H1 (cell line): ENCODE measurements around the gene SEL1L. TPM values are rescaled to one million over a fixed set of nuclear protein-coding genes. Genes with fewer than 3 reads are reported as not detected.

Experiments
- CTCF ChIA-PET: fragments of 300-600 bp; sonication (Branson Sonifier 250); formaldehyde crosslinking; loops from one replicate; lab custom pipeline; 2021; ENCODE audit not compliant: partially characterized antibody; lab: Charles Lee
- POLR2A ChIA-PET: fragments of 300-600 bp; sonication (Branson Sonifier 250); formaldehyde crosslinking; loops from one replicate; lab custom pipeline; 2021; ENCODE audit warnings: inconsistent platforms; ENCODE audit not compliant: partially characterized antibody; lab: Charles Lee
- DNase-seq, 2 experiments: peaks; one replicate each; pipeline versions ENCODE4 v3.0.0 to v3.0.0-alpha.2; 2010 to 2022; ENCODE audit warnings: low spot score in 2 of 2, low read depth in 1 of 2, mixed read lengths in 1 of 2
- FAIRE-seq: peaks from 2 replicates; lab custom pipeline; 2011; peaks lifted over from hg19 to GRCh38; lab: Jason Lieb, UNC
- H2AFZ ChIP-seq: 2 replicates; pipeline ENCODE4 v1.8.1; 2012; ENCODE audit warnings: low read length, inconsistent platforms
- H2AK5ac ChIP-seq: 2 replicates; pipeline ENCODE4 v1.6.1; 2013; ENCODE audit warnings: low read depth, low read length
- H2BK120ac ChIP-seq: replicated peaks from 2 replicates; pipeline ENCODE3; 2013; ENCODE audit warnings: low read depth, low read length, inconsistent platforms
- H2BK12ac ChIP-seq: 2 replicates; pipeline ENCODE4 v1.6.1; 2013; ENCODE audit warnings: low read depth, low read length
- H2BK15ac ChIP-seq: 2 replicates; pipeline ENCODE4 v1.6.1; 2013; ENCODE audit warnings: low read length
- H2BK20ac ChIP-seq: 2 replicates; pipeline ENCODE4 v1.6.1; 2013; ENCODE audit warnings: low read length
- H2BK5ac ChIP-seq: 2 replicates; pipeline ENCODE4 v1.6.1; 2013; ENCODE audit warnings: low read depth, low read length
- H3K14ac ChIP-seq: 2 replicates; pipeline ENCODE4 v1.6.1; 2013; ENCODE audit warnings: inconsistent platforms; ENCODE audit not compliant: insufficient read length
- H3K18ac ChIP-seq: 2 replicates; pipeline ENCODE4 v1.6.1; 2013; ENCODE audit warnings: low read length; ENCODE audit errors: extremely low read depth
- H3K23ac ChIP-seq: 2 replicates; pipeline ENCODE4 v1.6.1; 2013; ENCODE audit warnings: inconsistent platforms; ENCODE audit not compliant: insufficient read length
- H3K23me2 ChIP-seq: 2 replicates; pipeline ENCODE4 v1.6.1; 2013; ENCODE audit warnings: low read depth, low read length
- H3K27ac ChIP-seq: 2 replicates; pipeline ENCODE4 v1.6.1; 2011; ENCODE audit warnings: low read depth, low read length, inconsistent platforms
- H3K27me3 ChIP-seq, 4 experiments: replicated peaks in 1 of 4; 1 replicate in 1 of 4; 2 replicates in 3 of 4; pipeline versions ENCODE4 v1.6.1 to v1.8.1; 2011 to 2013; ENCODE audit warnings: low read length in 3 of 4, mild to moderate bottlenecking in 3 of 4, inconsistent platforms in 2 of 4, mixed read lengths in 2 of 4, moderate library complexity in 1 of 4; ENCODE audit not compliant: control insufficient read depth in 3 of 4, insufficient read depth in 3 of 4; ENCODE audit errors: extremely low read depth in 1 of 4
- H3K36me3 ChIP-seq, 4 experiments: 2 replicates each; pipeline versions ENCODE4 v1.6.1 to v1.8.1; 2011 to 2013; ENCODE audit warnings: mild to moderate bottlenecking in 4 of 4, low read length in 3 of 4, moderate library complexity in 2 of 4, control low read depth in 1 of 4, inconsistent platforms in 1 of 4; ENCODE audit not compliant: insufficient read depth in 4 of 4, control insufficient read depth in 2 of 4
- H3K4ac ChIP-seq: replicated peaks from 2 replicates; pipeline ENCODE3; 2013; ENCODE audit warnings: low read length, low read depth, mixed read lengths, inconsistent platforms; ENCODE audit not compliant: insufficient read length
- H3K4me1 ChIP-seq, 4 experiments: replicated peaks in 1 of 4; 1 replicate in 1 of 4; 2 replicates in 3 of 4; pipeline versions ENCODE4 v1.6.1 to v1.8.1; 2011 to 2013; ENCODE audit warnings: low read length in 3 of 4, inconsistent platforms in 2 of 4, mixed read lengths in 1 of 4; ENCODE audit not compliant: insufficient read depth in 4 of 4, control insufficient read depth in 3 of 4
- H3K4me2 ChIP-seq, 2 experiments: 2 replicates each; pipeline versions ENCODE4 v1.6.1 to v1.8.1; 2011 to 2013; ENCODE audit warnings: low read depth in 2 of 2, low read length in 2 of 2, control low read depth in 1 of 2, inconsistent platforms in 1 of 2, mild to moderate bottlenecking in 1 of 2; ENCODE audit not compliant: insufficient read depth in 1 of 2
- H3K4me3 ChIP-seq, 4 experiments: fragments of 200-600, 300-600 bp in 1 of 4; sonication (generic), shearing (Covaris generic), sonication (Bioruptor Twin) in 1 of 4; 2 replicates each; pipeline versions ENCODE4 v1.5.1 to v1.8.1; 2011 to 2016; ENCODE audit warnings: low read length in 4 of 4, low read depth in 3 of 4, control low read depth in 2 of 4, inconsistent platforms in 2 of 4, mild to moderate bottlenecking in 2 of 4, mixed read lengths in 1 of 4, moderate library complexity in 1 of 4; ENCODE audit not compliant: insufficient read depth in 2 of 4; ENCODE audit errors: extremely low read depth in 1 of 4
- H3K56ac ChIP-seq: replicated peaks from 2 replicates; pipeline ENCODE3; 2013; ENCODE audit warnings: low read depth, mild to moderate bottlenecking, mixed read lengths, low read length, inconsistent platforms; ENCODE audit not compliant: insufficient read length
- H3K79me1 ChIP-seq: 2 replicates; pipeline ENCODE4 v1.6.1; 2013; ENCODE audit warnings: low read depth, low read length, control low read depth
- H3K79me2 ChIP-seq, 2 experiments: 2 replicates each; pipeline versions ENCODE4 v1.6.1 to v1.8.1; 2012 to 2013; ENCODE audit warnings: low read length in 2 of 2, mild to moderate bottlenecking in 2 of 2, inconsistent platforms in 1 of 2; ENCODE audit not compliant: insufficient read depth in 2 of 2, control insufficient read depth in 1 of 2
- H3K9ac ChIP-seq, 4 experiments: replicated peaks in 1 of 4; 1 replicate in 1 of 4; 2 replicates in 3 of 4; pipeline versions ENCODE4 v1.6.1 to v1.8.1; 2011 to 2013; ENCODE audit warnings: low read depth in 3 of 4, low read length in 3 of 4, control low read depth in 2 of 4, mild to moderate bottlenecking in 2 of 4, moderate library complexity in 2 of 4, inconsistent platforms in 1 of 4; ENCODE audit errors: extremely low read depth in 1 of 4
- H3K9me3 ChIP-seq, 2 experiments: 2 replicates each; pipeline versions ENCODE4 v1.6.1 to v1.8.1; 2012 to 2013; ENCODE audit warnings: mild to moderate bottlenecking in 2 of 2, moderate library complexity in 2 of 2, control low read depth in 1 of 2, inconsistent platforms in 1 of 2, low read depth in 1 of 2, low read length in 1 of 2, mixed read lengths in 1 of 2; ENCODE audit not compliant: insufficient read depth in 2 of 2
- H4K20me1 ChIP-seq, 2 experiments: replicated peaks in 1 of 2; 2 replicates each; pipeline versions ENCODE3 to v1.8.1; 2011 to 2013; ENCODE audit warnings: inconsistent platforms in 2 of 2, low read length in 2 of 2, mild to moderate bottlenecking in 1 of 2; ENCODE audit not compliant: insufficient read depth in 2 of 2, control insufficient read depth in 1 of 2
- H4K5ac ChIP-seq: 2 replicates; pipeline ENCODE4 v1.6.1; 2013; ENCODE audit warnings: low read length, low read depth, mixed read lengths, inconsistent platforms; ENCODE audit not compliant: insufficient read length
- H4K8ac ChIP-seq: 2 replicates; pipeline ENCODE4 v1.8.0; 2013; ENCODE audit warnings: mild to moderate bottlenecking, moderate library complexity, low read length, inconsistent platforms; ENCODE audit not compliant: insufficient read depth; ENCODE audit errors: extremely low read depth
- H4K91ac ChIP-seq: replicated peaks from 2 replicates; pipeline ENCODE3; 2013; ENCODE audit warnings: low read length, mixed read lengths, inconsistent platforms; ENCODE audit not compliant: insufficient read length
- CBX5 ChIP-seq: fragments of 300-800, 300-1000 bp; sonication (generic); IDR thresholded peaks from 2 replicates; pipeline ENCODE4 v1.7.1; 2016; ENCODE audit warnings: antibody characterized with exemption, low read length, low read depth
- CTBP2 ChIP-seq: IDR thresholded peaks from 2 replicates; pipeline ENCODE4 v1.7.0; 2011; ENCODE audit warnings: borderline replicate concordance, mild to moderate bottlenecking, moderate library complexity, mixed read lengths, low read length; ENCODE audit not compliant: insufficient read depth, insufficient read length
- EZH2 ChIP-seq: fragments of 200-600 bp; sonication (generic); IDR thresholded peaks from 2 replicates; pipeline ENCODE4 v1.7.1; 2012; ENCODE audit warnings: low read depth, mild to moderate bottlenecking, moderate library complexity, low read length, inconsistent platforms; ENCODE audit not compliant: severe bottlenecking
- GABPA ChIP-seq: IDR thresholded peaks from 2 replicates; pipeline ENCODE4 v1.6.1; 2011; ENCODE audit warnings: mild to moderate bottlenecking, low read length, moderate library complexity, borderline replicate concordance; ENCODE audit not compliant: insufficient read depth
- JUN ChIP-seq: IDR thresholded peaks from 2 replicates; pipeline ENCODE4 v1.6.1; 2011; ENCODE audit warnings: low read depth, mild to moderate bottlenecking, improper control_type of control experiment, low read length
- JUND ChIP-seq: IDR thresholded peaks from 2 replicates; pipeline ENCODE4 v1.6.1; 2011; ENCODE audit warnings: mild to moderate bottlenecking, improper control_type of control experiment, low read length
- SIX5 ChIP-seq: IDR thresholded peaks from 2 replicates; pipeline ENCODE4 v1.6.1; 2011; ENCODE audit warnings: mild to moderate bottlenecking, low read depth, low read length
- SP2 ChIP-seq: IDR thresholded peaks from 2 replicates; pipeline ENCODE4 v1.6.1; 2012; ENCODE audit warnings: mild to moderate bottlenecking, low read length, inconsistent platforms
- TAF1 ChIP-seq: IDR thresholded peaks from 2 replicates; pipeline ENCODE4 v1.6.1; 2011; ENCODE audit warnings: mild to moderate bottlenecking, low read depth, low read length
- TCF12 ChIP-seq: IDR thresholded peaks from 2 replicates; pipeline ENCODE4 v1.6.1; 2011; ENCODE audit warnings: low read depth, mild to moderate bottlenecking, low read length
- ZNF274 ChIP-seq: IDR thresholded peaks from 2 replicates; pipeline ENCODE4 v1.7.0; 2012; ENCODE audit warnings: low read length, borderline replicate concordance; ENCODE audit errors: extremely low read depth
- WGBS, 2 experiments: shearing (Covaris generic) in 1 of 2; methylation state at CpG; one replicate each; pipeline versions ENCODE4 v1.1.6 to v1.1.7; 2013 to 2015; ENCODE audit warnings: low lambda C conversion rate in 2 of 2, mixed read lengths in 2 of 2, inconsistent platforms in 1 of 2, low coverage in 1 of 2, missing lambda C conversion rate in 1 of 2; ENCODE audit not compliant: insufficient replicate concordance in 2 of 2, insufficient coverage in 1 of 2, insufficient read length in 1 of 2; ENCODE audit errors: extremely low coverage in 1 of 2, missing lambda C conversion rate in 1 of 2; 5-methylcytosine and 5-hydroxymethylcytosine counted together
- polyA plus RNA-seq, 7 experiments: library from polyadenylated mRNA; depleted of rRNA in 3 of 7; stranded (reverse) in 5 of 7; unstranded in 2 of 7; fragments of >200 nt in 5 of 7; fragments of 200-250 nt in 2 of 7; gene quantifications; 1 replicate in 5 of 7; 2 replicates in 1 of 7; 4 replicates in 1 of 7; pipeline versions ENCODE4 v1.2.1 to v1.2.3, GENCODE V29; 2011 to 2013; ENCODE audit warnings: missing spikeins in 2 of 7, mixed read lengths in 2 of 7
- total RNA-seq: library from RNA; stranded (reverse); fragmentation: NEBNext Ultra II Directional; extraction: Animal tissue kit (Norgen Biotek cat#: 25700); gene quantifications from 2 replicates; pipeline ENCODE4 v1.2.1, GENCODE V29; 2021
- TF ChIP-seq, protein P1 (sequence below): IDR thresholded peaks from 2 replicates; pipeline ENCODE4 v1.6.1; 2011; ENCODE audit warnings: low read depth, mild to moderate bottlenecking, low read length; ENCODE audit not compliant: insufficient read depth

The SEL1L gene
- total and polyA plus RNA-seq, 2 of the 8 experiments (the other 6 are each of a cell fraction or from before 2014, with no cell fraction given), result 4.3 to 34.9 TPM

DNA sequence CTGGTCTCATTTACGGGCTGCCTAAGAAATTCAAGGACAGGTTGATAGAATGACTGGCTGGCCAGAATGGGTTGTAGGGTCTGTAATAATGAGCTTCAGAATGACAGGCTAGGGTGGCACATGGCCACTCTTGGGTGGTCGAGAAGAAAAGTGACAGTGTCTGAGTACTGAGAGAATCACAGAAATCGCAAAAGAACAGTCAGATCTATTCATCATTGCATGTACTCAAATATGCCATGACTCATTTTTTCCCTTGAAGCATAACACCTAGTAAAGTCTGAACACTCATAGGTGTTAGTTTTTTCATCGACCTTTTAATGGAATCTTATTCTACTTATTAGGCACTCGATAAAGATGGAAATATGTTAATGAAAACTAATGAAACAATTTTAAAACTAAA, 37.8 kb upstream of the SEL1L start:
- no peak overlapping the region for H3K4ac ChIP-seq
- H2BK12ac ChIP-seq, result no peak overlapping the region
- no peak overlapping the region for H2BK15ac ChIP-seq
- TF ChIP-seq SP2, result no peak
- no peak for TF ChIP-seq TAF1
- no peak for TF ChIP-seq EZH2
- TF ChIP-seq, protein P1, sequence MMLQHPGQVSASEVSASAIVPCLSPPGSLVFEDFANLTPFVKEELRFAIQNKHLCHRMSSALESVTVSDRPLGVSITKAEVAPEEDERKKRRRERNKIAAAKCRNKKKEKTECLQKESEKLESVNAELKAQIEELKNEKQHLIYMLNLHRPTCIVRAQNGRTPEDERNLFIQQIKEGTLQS, result no peak
- TF ChIP-seq SIX5, result no peak
- TF ChIP-seq GABPA, result no peak
- no peak for TF ChIP-seq JUND
- TF ChIP-seq CTBP2, result no peak
- TF ChIP-seq ZNF274, result no peak
- no peak for TF ChIP-seq TCF12
- no peak for TF ChIP-seq JUN
- no peak for TF ChIP-seq CBX5
- no peaks in the 10 kb centered on the region for H3K79me1 ChIP-seq
- FAIRE-seq (no peak), DNase-seq (no peak)
- H3K4me2 ChIP-seq, result no peak overlapping the region
- H3K23ac ChIP-seq, result no peak overlapping the region
- H3K4me1 ChIP-seq, result no peaks in the 10 kb centered on the region
- H4K91ac ChIP-seq, result no peak overlapping the region
- H3K79me2 ChIP-seq, result no peaks in the 10 kb centered on the region
- no peak overlapping the region for H2BK120ac ChIP-seq
- no peaks in the 10 kb centered on the region for H3K9me3 ChIP-seq
- no peaks in the 10 kb centered on the region for H3K27me3 ChIP-seq
- no peak overlapping the region for H2AK5ac ChIP-seq
- H3K56ac ChIP-seq, result no peak overlapping the region
- no peak overlapping the region for H2BK5ac ChIP-seq
- no peaks in the 10 kb centered on the region for H3K36me3 ChIP-seq
- H3K18ac ChIP-seq, result no peak overlapping the region
- no peak overlapping the region for H3K27ac ChIP-seq
- no peaks in the 10 kb centered on the region for H4K20me1 ChIP-seq
- CTCF ChIA-PET, result interaction anchor here (0.9 to 1.2 kb wide), 2 partner anchors 16 to 107 kb away, joined by 3 read pairs; no protein-coding TSS in a partner anchor
- WGBS, 2 experiments, result 90% methylated on average over 5 of the region's 5 CpGs; no CpG with 5 or more reads in 1 of the 2 experiments
- no peak overlapping the region for H2AFZ ChIP-seq
- H4K8ac ChIP-seq, result no peak overlapping the region
- no peak overlapping the region for H3K4me3 ChIP-seq
- POLR2A ChIA-PET, result no interaction called here
- H3K9ac ChIP-seq, result no peak overlapping the region
- H2BK20ac ChIP-seq, result no peak overlapping the region
- H3K14ac ChIP-seq, result no peak overlapping the region
- no peaks in the 10 kb centered on the region for H3K23me2 ChIP-seq
- no peak overlapping the region for H4K5ac ChIP-seq
